Measurements from ENCODE around the gene CACNA1A. TPM values are rescaled to one million over a fixed set of nuclear protein-coding genes. Genes with fewer than 3 reads are reported as not detected.
A peak's percentile ranks its signal among the peaks of the same experiment; 100 is the strongest.
"Not testable (repeated sequence)": the region's sequence is repeated elsewhere in the genome, so short reads cannot be mapped to it uniquely, and the experiment has no call there.

Gene CACNA1A
- total RNA-seq, 1 experiment from 2014 or later: not detected

GRCh38 chr19:13267131-13267530 is 239.1 kb downstream of the CACNA1A start:
- POLR2A ChIA-PET: no interaction called here
- no peak for DNase-seq (ENCODE audit: unreplicated experiment)

GRCh38 chr19:13262450-13262849 is 243.8 kb downstream of the CACNA1A start:
- no peak overlapping the region for H3K27ac Mint-ChIP-seq (ENCODE audit: low read depth, unreplicated experiment)

More at GRCh38 chr19:13267131-13267530, 239.1 kb downstream of the CACNA1A start:
- Mint-ChIP-seq H3K4me1 (ENCODE audit: insufficient read depth, unreplicated experiment) (no peaks in the 10 kb centered on the region), H3K36me3 (ENCODE audit: insufficient read depth, unreplicated experiment) (no peaks in the 10 kb centered on the region), H3K27me3 (ENCODE audit: insufficient read depth, unreplicated experiment) (peaks cover 16% of the 10 kb centered on the region), H3K27ac (ENCODE audit: low read depth, unreplicated experiment) (no peak overlapping the region), H3K9me3 (ENCODE audit: unreplicated experiment) (no peaks in the 10 kb centered on the region), H3K4me3 (ENCODE audit: unreplicated experiment) (no peak overlapping the region)
- intact Hi-C loops (cut with micrococcal nuclease): no loop called here
- BruUV-seq (replicated peaks): no TSS peak
- CTCF ChIA-PET: interaction anchor here (0.7 to 1.3 kb wide), 4 partner anchors 10 to 302 kb away, joined by 3 to 9 read pairs (median 6); no protein-coding TSS in a partner anchor
- TF ChIP-seq CTCF (IDR thresholded peaks at IDR 0.05; ENCODE audit: unreplicated experiment): no peak

GRCh38 chr19:13260883-13261653 is 245.2 kb downstream of the CACNA1A start:
- Mint-ChIP-seq H3K4me3 (ENCODE audit: unreplicated experiment) (no peak overlapping the region), H3K9me3 (ENCODE audit: unreplicated experiment) (peaks cover 5% of the 10 kb centered on the region), H3K4me1 (ENCODE audit: insufficient read depth, unreplicated experiment) (peaks cover 11% of the 10 kb centered on the region), H3K36me3 (ENCODE audit: insufficient read depth, unreplicated experiment) (no peaks in the 10 kb centered on the region), H3K27me3 (ENCODE audit: insufficient read depth, unreplicated experiment) (peaks cover 41% of the 10 kb centered on the region), H3K27ac (ENCODE audit: low read depth, unreplicated experiment) (no peak overlapping the region)
- BruUV-seq (replicated peaks): no TSS peak
- POLR2A ChIA-PET: interaction anchor here (0.6 to 2.7 kb wide), 11 partner anchors 66 to 470 kb away, joined by 3 to 11 read pairs (median 4); partner anchors contain the start of genes IER2 and STX10
- no peak for TF ChIP-seq CTCF (IDR thresholded peaks at IDR 0.05; ENCODE audit: unreplicated experiment)
- intact Hi-C loops (cut with micrococcal nuclease): loop anchor here (1.0 kb wide), 1 partner anchor 111 kb away; the partner anchor contains the start of genes IER2 and STX10
- peak; percentile 81 for DNase-seq (ENCODE audit: unreplicated experiment)
- CTCF ChIA-PET: interaction anchor here (0.5 to 2.4 kb wide), 5 partner anchors 66 to 284 kb away, joined by 3 to 14 read pairs (median 3); partner anchors contain the start of genes IER2 and STX10

More at GRCh38 chr19:13262450-13262849, 243.8 kb downstream of the CACNA1A start:
- peak; percentile 54 for TF ChIP-seq CTCF (IDR thresholded peaks at IDR 0.05; ENCODE audit: unreplicated experiment)
- no TSS peak for BruUV-seq (replicated peaks)
- peaks cover 11% of the 10 kb centered on the region for H3K4me1 Mint-ChIP-seq (ENCODE audit: insufficient read depth, unreplicated experiment)
- H3K9me3 Mint-ChIP-seq (ENCODE audit: unreplicated experiment): peaks cover under 1% of the 10 kb centered on the region
- H3K27me3 Mint-ChIP-seq (ENCODE audit: insufficient read depth, unreplicated experiment): peaks cover 30% of the 10 kb centered on the region
- no peak overlapping the region for H3K4me3 Mint-ChIP-seq (ENCODE audit: unreplicated experiment)
- intact Hi-C loops (cut with micrococcal nuclease): loop anchor here (1.0 kb wide), 1 partner anchor 68 kb away; no protein-coding TSS in a partner anchor
- no peaks in the 10 kb centered on the region for H3K36me3 Mint-ChIP-seq (ENCODE audit: insufficient read depth, unreplicated experiment)
- peak; percentile 64 for DNase-seq (ENCODE audit: unreplicated experiment)
- POLR2A ChIA-PET: interaction anchor here (0.6 to 2.7 kb wide), 8 partner anchors 8 to 471 kb away, joined by 3 to 12 read pairs (median 4); partner anchors contain the start of genes IER2, NACC1 and STX10
- CTCF ChIA-PET: interaction anchor here (0.5 to 3.4 kb wide), 27 partner anchors 8 to 778 kb away, joined by 3 to 28 read pairs (median 4); partner anchors contain the start of genes IER2 and STX10

GRCh38 chr19:13256918-13257317 is 249.4 kb downstream of the CACNA1A start:
- intact Hi-C loops (cut with micrococcal nuclease): no loop called here
- Mint-ChIP-seq H3K27me3 (ENCODE audit: insufficient read depth, unreplicated experiment) (peaks cover 45% of the 10 kb centered on the region), H3K9me3 (ENCODE audit: unreplicated experiment) (peaks cover 5% of the 10 kb centered on the region), H3K36me3 (ENCODE audit: insufficient read depth, unreplicated experiment) (no peaks in the 10 kb centered on the region), H3K27ac (ENCODE audit: low read depth, unreplicated experiment) (no peak overlapping the region), H3K4me3 (ENCODE audit: unreplicated experiment) (no peak overlapping the region), H3K4me1 (ENCODE audit: insufficient read depth, unreplicated experiment) (peaks cover 11% of the 10 kb centered on the region)
- ChIA-PET CTCF (interaction anchor here (0.6 to 1.1 kb wide), 3 partner anchors 10 to 317 kb away, joined by 3 read pairs; no protein-coding TSS in a partner anchor), POLR2A (no interaction called here)
- no TSS peak for BruUV-seq (replicated peaks)
- no peak for TF ChIP-seq CTCF (IDR thresholded peaks at IDR 0.05; ENCODE audit: unreplicated experiment)
- DNase-seq (ENCODE audit: unreplicated experiment): no peak

- H3K36me3 Mint-ChIP-seq (ENCODE audit: insufficient read depth, unreplicated experiment); H3K27ac Mint-ChIP-seq (ENCODE audit: low read depth, unreplicated experiment); H3K4me1 Mint-ChIP-seq (ENCODE audit: insufficient read depth, unreplicated experiment); H3K4me3 Mint-ChIP-seq (ENCODE audit: unreplicated experiment); DNase-seq (ENCODE audit: unreplicated experiment); intact Hi-C loops (cut with micrococcal nuclease); BruUV-seq (replicated peaks); POLR2A ChIA-PET; H3K9me3 Mint-ChIP-seq (ENCODE audit: unreplicated experiment): not testable (repeated sequence)
- H3K27me3 Mint-ChIP-seq (ENCODE audit: insufficient read depth, unreplicated experiment): peaks cover 45% of the 10 kb centered on the region
- CTCF ChIA-PET: interaction anchor here (0.6 to 1.1 kb wide), 3 partner anchors 9 to 318 kb away, joined by 3 read pairs; no protein-coding TSS in a partner anchor
Measured at GRCh38 chr19:13256398-13256797, 249.9 kb downstream of the CACNA1A start.

Data from MCF 10A (cell line).